Sigmoid colon (tissue), 7 donors: ENCODE measurements around the gene CLOCK. TPM values are rescaled to one million over a fixed set of nuclear protein-coding genes. Genes with fewer than 3 reads are reported as not detected.

ENCODE experiments used
- DNase-seq: peaks from one replicate; pipeline ENCODE4 v3.0.0-alpha.2; 2019
- H3K27ac ChIP-seq, 4 donors: fragments of 200-600 bp; sonication (generic); one replicate each; pipeline ENCODE4 v1.5.1; 2016 to 2019; ENCODE audit warnings: mild to moderate bottlenecking in 1 of 4
- H3K27me3 ChIP-seq, 3 donors: fragments of 200-600 bp; sonication (generic); one replicate each; pipeline ENCODE4 v1.5.1; 2019; ENCODE audit warnings: mild to moderate bottlenecking in 1 of 3
- H3K36me3 ChIP-seq, 4 donors: fragments of 200-600 bp; sonication (generic); one replicate each; pipeline ENCODE4 v1.5.1; 2016 to 2019
- H3K4me1 ChIP-seq, 4 donors: fragments of 200-600 bp; sonication (generic); one replicate each; pipeline ENCODE4 v1.5.1; 2017 to 2019
- H3K4me3 ChIP-seq, 4 donors: fragments of 200-600 bp; sonication (generic); one replicate each; pipeline ENCODE4 v1.5.1; 2017 to 2019; ENCODE audit warnings: mild to moderate bottlenecking in 2 of 4, moderate library complexity in 1 of 4
- H3K9me3 ChIP-seq, 4 donors: fragments of 200-600 bp in 3 of 4; sonication (generic) in 3 of 4; one replicate each; pipeline versions ENCODE4 v1.5.1 to v1.6.1; 2013 to 2019
- CTCF ChIP-seq, 4 experiments: fragments of 450-650 bp in 3 of 4; fragments of 200-600 bp in 1 of 4; IDR thresholded peaks; one replicate each; pipeline ENCODE4 v1.5.1; 2016 to 2019; ENCODE audit warnings: antibody characterized with exemption in 4 of 4, mild to moderate bottlenecking in 3 of 4, moderate library complexity in 2 of 4
- EP300 ChIP-seq, 4 donors: sonication (generic); formaldehyde crosslinking; IDR thresholded peaks; one replicate each; pipeline ENCODE4 v1.6.1; 2017; ENCODE audit warnings: antibody characterized with exemption in 4 of 4
- POLR2A ChIP-seq, 2 donors: fragments of 450-650 bp; IDR thresholded peaks; one replicate each; pipeline ENCODE4 v1.6.1; 2016; ENCODE audit warnings: antibody characterized with exemption in 2 of 2, mild to moderate bottlenecking in 2 of 2, moderate library complexity in 2 of 2
- POLR2AphosphoS5 ChIP-seq, 4 donors: sonication (generic); formaldehyde crosslinking; IDR thresholded peaks; one replicate each; pipeline ENCODE4 v1.6.1; 2017; ENCODE audit warnings: antibody characterized with exemption in 4 of 4
- WGBS, 2 donors: extraction: QIAGEN DNeasy Blood & Tissue Kit; methylation state at CpG; one replicate each; pipeline ENCODE4 v1.1.7; 2013; 5-methylcytosine and 5-hydroxymethylcytosine counted together
- intact Hi-C: fragments of 100-400 bp; cut with DNase I; formaldehyde crosslinking; loops from one replicate; pipeline ENCODE4 v1.15.1; 2023
- polyA plus RNA-seq, 3 donors: library from polyadenylated mRNA; stranded (reverse); fragments of 200-250 nt; gene quantifications; one replicate each; pipeline ENCODE4 v1.2.3, GENCODE V29; 2013
- total RNA-seq, 4 donors: library from RNA; depleted of rRNA; stranded (reverse); fragments of >200 nt; gene quantifications; one replicate each; pipeline ENCODE4 v1.1.0, GENCODE V29; 2016
- donor health status: healthy with polysubstance abuse.
- donor health status: Bipolar disorder and iron deficiency.
- donor health status: healthy.

The CLOCK gene
- total and polyA plus RNA-seq, 7 donors = 2.4 to 27.5 (median 22.5) TPM

- Histone ChIP-seq H3K27me3 (no peaks in the 10 kb centered on the region), H3K27ac (no peak overlapping the region), H3K4me1 (no peaks in the 10 kb centered on the region), H3K9me3 (no peaks in the 10 kb centered on the region), H3K36me3 (peaks cover 0 to 51% (median 21%) of the 10 kb centered on the region in 4 donors), H3K4me3 (no peak overlapping the region)
- 83 to 97% methylated on average over 6 of the region's 6 CpGs for WGBS, 2 donors
- intact Hi-C loops = no loop called here
- no peak for DNase-seq
- no peak for TF ChIP-seq EP300 (IDR thresholded peaks at IDR 0.05)
Measured at GRCh38 chr4:55475394-55476243, 71.1 kb downstream of the CLOCK start.

DNA sequence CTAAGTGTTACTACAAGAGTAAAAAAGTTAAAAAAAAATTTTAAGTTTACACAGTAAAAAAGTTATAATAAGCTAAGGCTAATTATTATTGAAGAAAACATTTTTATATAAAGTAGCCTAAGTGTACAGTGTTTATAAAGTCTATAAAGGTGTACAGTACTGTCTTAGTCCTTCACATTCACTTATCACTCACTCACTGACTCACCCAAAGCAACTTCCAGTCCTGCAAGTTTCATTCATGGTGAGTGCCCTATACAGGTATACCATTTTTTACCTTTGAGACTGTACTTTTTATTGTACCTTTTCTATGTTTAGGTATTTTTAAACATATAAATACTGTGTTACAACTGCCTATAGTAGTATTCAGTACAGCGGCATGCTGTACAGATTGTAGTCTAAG, 76.7 kb downstream of the CLOCK start:
- H3K27me3 ChIP-seq = no peaks in the 10 kb centered on the region
- H3K4me1 ChIP-seq = no peaks in the 10 kb centered on the region
- WGBS, 2 donors = 97 to 100% methylated on average over 1 of the region's 1 CpG
- intact Hi-C loops = no loop called here
- no peak for TF ChIP-seq POLR2AphosphoS5 (IDR thresholded peaks at IDR 0.05)
- no peak for TF ChIP-seq POLR2A (IDR thresholded peaks at IDR 0.05)
- no peak for TF ChIP-seq EP300 (IDR thresholded peaks at IDR 0.05)
- TF ChIP-seq CTCF (IDR thresholded peaks at IDR 0.05) = no peak
- peaks cover 0 to 71% (median 15%) of the 10 kb centered on the region in 4 donors for H3K36me3 ChIP-seq
- no peak overlapping the region for H3K4me3 ChIP-seq
- no peaks in the 10 kb centered on the region for H3K9me3 ChIP-seq
- no peak overlapping the region for H3K27ac ChIP-seq
- no peak for DNase-seq

GRCh38 chr4:55468724-55469123, 78.0 kb downstream of the CLOCK start:
- Histone ChIP-seq H3K9me3 (no peaks in the 10 kb centered on the region), H3K27me3 (no peaks in the 10 kb centered on the region), H3K36me3 (peaks cover 0 to 68% (median 8%) of the 10 kb centered on the region in 4 donors), H3K4me1 (no peaks in the 10 kb centered on the region), H3K27ac (no peak overlapping the region), H3K4me3 (no peak overlapping the region)
- TF ChIP-seq POLR2A (IDR thresholded peaks at IDR 0.05) (no peak), EP300 (IDR thresholded peaks at IDR 0.05) (no peak), POLR2AphosphoS5 (IDR thresholded peaks at IDR 0.05) (no peak), CTCF (IDR thresholded peaks at IDR 0.05) (no peak)
- WGBS, 2 donors = 87 to 92% methylated on average over 2 of the region's 2 CpGs
- intact Hi-C loops = no loop called here
- no peak for DNase-seq

- H3K9me3 ChIP-seq = no peaks in the 10 kb centered on the region
- H3K4me1 ChIP-seq = no peaks in the 10 kb centered on the region
- WGBS, 2 donors = 91 to 95% methylated on average over 3 of the region's 3 CpGs
- peaks cover 0 to 51% (median 4%) of the 10 kb centered on the region in 4 donors for H3K36me3 ChIP-seq
- H3K27ac ChIP-seq = no peak overlapping the region
- H3K4me3 ChIP-seq = no peak overlapping the region
- no peak for TF ChIP-seq POLR2AphosphoS5 (IDR thresholded peaks at IDR 0.05)
- no peak for TF ChIP-seq CTCF (IDR thresholded peaks at IDR 0.05)
- TF ChIP-seq EP300 (IDR thresholded peaks at IDR 0.05) = no peak
- TF ChIP-seq POLR2A (IDR thresholded peaks at IDR 0.05) = no peak
- H3K27me3 ChIP-seq = no peaks in the 10 kb centered on the region
- no peak for DNase-seq
- intact Hi-C loops = no loop called here
Measured at GRCh38 chr4:55466001-55466400, 80.7 kb downstream of the CLOCK start.

GRCh38 chr4:55458611-55459010, 88.1 kb downstream of the CLOCK start:
- no peak overlapping the region for H3K4me3 ChIP-seq
- no peaks in the 10 kb centered on the region for H3K4me1 ChIP-seq
- H3K9me3 ChIP-seq = no peaks in the 10 kb centered on the region
- intact Hi-C loops = no loop called here
- peaks cover 0 to 34% (median 1%) of the 10 kb centered on the region in 4 donors for H3K36me3 ChIP-seq
- 86 to 95% methylated on average over 2 of the region's 2 CpGs for whole genome bisulfite sequencing, 2 donors
- H3K27me3 ChIP-seq = no peaks in the 10 kb centered on the region
- no peak for TF ChIP-seq CTCF (IDR thresholded peaks at IDR 0.05)
- TF ChIP-seq POLR2A (IDR thresholded peaks at IDR 0.05) = no peak
- TF ChIP-seq POLR2AphosphoS5 (IDR thresholded peaks at IDR 0.05) = no peak
- TF ChIP-seq EP300 (IDR thresholded peaks at IDR 0.05) = no peak
- DNase-seq = no peak
- H3K27ac ChIP-seq = no peak overlapping the region
